Activated CD8-positive, alpha-beta T cell treated with anti-CD3 and anti-CD28 coated beads for 36 hours (primary cell): Measurements from ENCODE around the gene NRAP. TPM values are rescaled to one million over a fixed set of nuclear protein-coding genes. Genes with fewer than 3 reads are reported as not detected.

Experiments
- ATAC-seq: fragments of 200-7000 bp; cut with Tn5 transposase; one replicate; pipeline ENCODE4 v1.10.0; 2021; ENCODE audit warnings: mild to moderate bottlenecking, moderate library complexity
- CTCF ChIA-PET: fragments of 350-600 bp; sonication (Branson Sonifier 250); formaldehyde crosslinking; loops from one replicate; lab custom pipeline; 2021; ENCODE audit warnings: antibody characterized with exemption; lab: Charles Lee
- POLR2A ChIA-PET: fragments of 350-600 bp; sonication (Branson Sonifier 250); formaldehyde crosslinking; loops from one replicate; lab custom pipeline; 2021; ENCODE audit warnings: antibody characterized with exemption; lab: Charles Lee
- DNase-seq: peaks from one replicate; pipeline ENCODE4 v3.0.0-alpha.2; 2020
- H3K27ac Mint-ChIP-seq: one replicate; pipeline ENCODE4 v1.8.0; 2021; ENCODE audit warnings: mild to moderate bottlenecking, mixed read lengths
- H3K27me3 Mint-ChIP-seq: one replicate; pipeline ENCODE4 v1.8.0; 2021; ENCODE audit warnings: mixed read lengths
- H3K36me3 Mint-ChIP-seq: one replicate; pipeline ENCODE4 v1.8.0; 2021; ENCODE audit warnings: low read depth, mixed read lengths
- H3K4me1 Mint-ChIP-seq: one replicate; pipeline ENCODE4 v1.8.0; 2021; ENCODE audit warnings: low read depth, mixed read lengths
- H3K4me3 Mint-ChIP-seq: one replicate; pipeline ENCODE4 v1.8.0; 2021; ENCODE audit warnings: mild to moderate bottlenecking, moderate library complexity, mixed read lengths
- H3K9me3 Mint-ChIP-seq: one replicate; pipeline ENCODE4 v1.8.0; 2021; ENCODE audit warnings: mixed read lengths
- CTCF ChIP-seq: fragments of 200-600 bp; IDR thresholded peaks from one replicate; pipeline ENCODE4 v1.8.0; 2022; ENCODE audit warnings: antibody characterized with exemption, mild to moderate bottlenecking
- intact Hi-C: fragments of 100-400 bp; cut with micrococcal nuclease; formaldehyde crosslinking; loops from one replicate; pipeline ENCODE4 v1.10.0; 2022
- total RNA-seq, 2 experiments: library from RNA; stranded (reverse); gene quantifications; one replicate each; pipeline ENCODE4 v1.2.3, GENCODE V29; 2021

Gene NRAP
- total RNA-seq, 2 experiments from 2014 or later = not detected

- POLR2A ChIA-PET = no interaction called here
- H3K36me3 Mint-ChIP-seq = no peaks in the 10 kb centered on the region
- peaks cover 5% of the 10 kb centered on the region for H3K27me3 Mint-ChIP-seq
- H3K27ac Mint-ChIP-seq = no peak overlapping the region
- intact Hi-C loops = no loop called here
- TF ChIP-seq CTCF = no peak
- H3K9me3 Mint-ChIP-seq = no peaks in the 10 kb centered on the region
- ATAC-seq (no peak), DNase-seq (no peak)
- H3K4me3 Mint-ChIP-seq = no peak overlapping the region
- H3K4me1 Mint-ChIP-seq = no peaks in the 10 kb centered on the region
- CTCF ChIA-PET = no interaction called here
These were observed 114.0 kb downstream of the NRAP start for GRCh38 chr10:113549856-113550255.

GRCh38 chr10:113547426-113547825, 116.4 kb downstream of the NRAP start:
- Mint-ChIP-seq H3K36me3 (no peaks in the 10 kb centered on the region), H3K9me3 (no peaks in the 10 kb centered on the region), H3K27me3 (peaks cover 3% of the 10 kb centered on the region), H3K4me1 (no peaks in the 10 kb centered on the region), H3K27ac (no peak overlapping the region), H3K4me3 (no peak overlapping the region)
- ChIA-PET POLR2A (no interaction called here), CTCF (interaction anchor here (1.3 kb wide), 1 partner anchor 16 kb away, joined by 5 read pairs; no protein-coding TSS in a partner anchor)
- DNase-seq (no peak), ATAC-seq (no peak)
- no peak for TF ChIP-seq CTCF
- intact Hi-C loops = no loop called here

DNA sequence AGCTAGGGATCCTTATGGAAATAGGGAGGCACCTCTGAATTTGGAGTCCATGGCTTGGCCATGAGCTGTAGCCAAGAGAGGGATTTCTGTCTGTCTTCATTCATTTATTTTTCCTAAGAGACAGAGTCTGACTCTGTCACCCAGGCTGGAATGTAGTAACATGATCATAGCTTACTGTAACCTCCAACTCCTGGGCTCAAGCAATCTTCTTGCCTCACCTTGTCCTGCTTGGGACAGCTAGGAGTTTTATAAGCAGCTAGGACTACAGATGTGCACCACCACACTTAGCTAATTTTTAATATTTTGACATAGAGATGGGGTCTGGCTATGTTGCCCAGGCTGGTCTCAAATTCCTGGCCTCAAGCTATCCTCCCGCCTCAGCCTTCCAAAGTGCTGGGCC, 119.4 kb downstream of the NRAP start:
- Mint-ChIP-seq H3K9me3 (no peaks in the 10 kb centered on the region), H3K27me3 (peaks cover 9% of the 10 kb centered on the region), H3K36me3 (no peaks in the 10 kb centered on the region), H3K4me3 (no peak overlapping the region), H3K4me1 (no peaks in the 10 kb centered on the region), H3K27ac (no peak overlapping the region)
- ChIA-PET POLR2A (no interaction called here), CTCF (interaction anchor here (0.9 to 1.7 kb wide), 2 partner anchors 15 to 19 kb away, joined by 3 to 5 read pairs; no protein-coding TSS in a partner anchor)
- TF ChIP-seq CTCF = no peak
- ATAC-seq (no peak), DNase-seq (no peak)
- intact Hi-C loops = no loop called here

DNA sequence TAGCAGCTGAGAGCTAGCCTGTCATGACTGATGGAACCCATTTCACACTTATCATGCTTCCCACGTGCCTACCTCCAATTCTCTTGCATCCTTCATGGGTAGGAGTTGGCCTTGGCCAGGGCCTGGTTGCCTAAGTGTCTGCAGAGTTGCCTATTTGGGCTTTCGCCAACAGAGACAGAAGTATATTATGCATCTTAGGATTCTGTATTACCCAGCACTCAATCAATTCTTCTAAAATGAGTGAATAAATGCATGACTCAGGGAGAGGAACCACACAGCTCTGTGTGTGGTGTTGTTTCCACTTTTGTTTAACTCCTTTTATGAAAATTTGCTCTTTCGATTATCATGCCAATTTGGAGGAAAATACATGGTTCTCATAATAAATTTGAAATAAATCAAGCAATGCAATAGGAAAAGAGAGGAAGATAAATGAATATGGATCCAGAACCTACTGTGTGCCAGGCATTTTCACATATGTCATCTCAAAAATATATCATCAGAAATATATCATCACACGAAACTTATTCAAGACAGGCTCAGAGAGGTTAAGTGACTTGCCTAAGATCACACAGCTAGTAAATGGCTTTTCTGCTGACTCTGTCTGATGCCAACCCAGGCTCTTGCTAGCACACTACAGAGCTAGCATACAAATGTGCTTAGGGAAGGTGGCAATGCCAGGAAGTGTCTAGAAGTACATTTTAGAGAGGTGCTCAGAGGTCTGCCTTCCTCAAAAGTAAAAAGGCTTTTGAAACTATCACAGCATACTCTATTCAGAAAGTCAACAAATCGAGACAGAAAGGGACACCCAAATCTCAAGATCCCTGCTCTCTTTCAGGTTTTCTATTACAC, 120.5 kb downstream of the NRAP start:
- Mint-ChIP-seq H3K9me3 (no peaks in the 10 kb centered on the region), H3K27me3 (peaks cover 6% of the 10 kb centered on the region), H3K4me1 (no peaks in the 10 kb centered on the region), H3K36me3 (no peaks in the 10 kb centered on the region), H3K4me3 (no peak overlapping the region), H3K27ac (no peak overlapping the region)
- POLR2A ChIA-PET = no interaction called here
- intact Hi-C loops = no loop called here
- CTCF ChIA-PET = interaction anchor here (1.7 kb wide), 1 partner anchor 20 kb away, joined by 5 read pairs; no protein-coding TSS in a partner anchor
- TF ChIP-seq CTCF = no peak
- ATAC-seq = no peak
- no peak for DNase-seq

DNA sequence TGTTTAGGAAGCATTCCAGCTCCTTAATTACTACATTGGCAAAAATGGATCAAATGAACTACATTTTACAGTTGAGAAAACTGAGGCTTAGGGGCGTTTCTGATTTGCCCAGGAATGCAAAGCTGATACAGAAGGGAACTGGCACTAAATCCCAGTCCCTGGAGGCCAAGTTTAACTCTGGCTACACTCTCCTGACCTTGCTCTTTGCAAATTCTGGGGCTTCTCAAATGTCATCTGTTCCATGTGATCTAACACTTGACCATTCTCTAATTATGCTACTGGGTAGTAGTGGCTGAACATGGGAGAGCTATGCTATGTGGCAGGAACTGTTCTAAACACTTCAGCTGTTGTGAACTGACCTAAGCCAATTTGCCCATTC, 122.3 kb downstream of the NRAP start:
- H3K4me3 Mint-ChIP-seq = no peak overlapping the region
- DNase-seq (no peak), ATAC-seq (no peak)
- no peaks in the 10 kb centered on the region for H3K9me3 Mint-ChIP-seq
- intact Hi-C loops = no loop called here
- ChIA-PET CTCF (interaction anchor here (0.8 kb wide), 1 partner anchor 9 kb away, joined by 3 read pairs; no protein-coding TSS in a partner anchor), POLR2A (no interaction called here)
- H3K36me3 Mint-ChIP-seq = no peaks in the 10 kb centered on the region
- no peak overlapping the region for H3K27ac Mint-ChIP-seq
- TF ChIP-seq CTCF = no peak
- H3K4me1 Mint-ChIP-seq = no peaks in the 10 kb centered on the region
- peaks cover 6% of the 10 kb centered on the region for H3K27me3 Mint-ChIP-seq
